HG03575 (cell line): Measurements from ENCODE around the gene MYOF.
"Not testable (repeated sequence)": the region's sequence is repeated elsewhere in the genome, so short reads cannot be mapped to it uniquely, and the experiment has no call there.

Experiments used
- ATAC-seq: cut with Tn5 transposase; IDR thresholded peaks from one replicate; pipeline ENCODE4 v1.9.1; 2021; ENCODE audit not compliant: unreplicated experiment, insufficient number of reproducible peaks, low FRiP score; ENCODE audit errors: extremely low read depth

Gene MYOF

DNA sequence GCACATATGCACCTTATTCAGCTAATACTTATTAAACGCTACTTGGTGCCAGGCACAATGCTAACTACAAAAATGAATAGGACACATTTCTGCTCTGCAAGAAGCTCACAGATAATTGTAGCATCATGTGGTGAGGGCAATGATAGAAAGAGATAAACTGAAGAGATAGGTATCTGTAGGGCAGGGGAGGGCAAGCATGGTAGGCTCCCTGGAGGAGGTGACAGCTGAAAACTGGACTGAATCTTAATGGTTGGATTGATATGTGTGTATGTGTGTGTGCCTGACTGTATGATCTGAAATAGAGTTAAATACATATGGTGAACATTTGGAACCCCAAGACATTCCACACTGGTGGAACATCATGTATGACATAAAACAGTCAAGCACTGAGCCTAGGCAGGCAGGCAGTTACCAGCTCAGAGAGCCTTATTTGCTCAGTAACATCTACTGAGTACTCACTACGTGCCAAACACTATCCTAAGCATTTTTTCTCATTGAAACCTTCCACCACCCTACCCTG is 9.5 kb upstream of the MYOF start:
- ATAC-seq: no peak

DNA sequence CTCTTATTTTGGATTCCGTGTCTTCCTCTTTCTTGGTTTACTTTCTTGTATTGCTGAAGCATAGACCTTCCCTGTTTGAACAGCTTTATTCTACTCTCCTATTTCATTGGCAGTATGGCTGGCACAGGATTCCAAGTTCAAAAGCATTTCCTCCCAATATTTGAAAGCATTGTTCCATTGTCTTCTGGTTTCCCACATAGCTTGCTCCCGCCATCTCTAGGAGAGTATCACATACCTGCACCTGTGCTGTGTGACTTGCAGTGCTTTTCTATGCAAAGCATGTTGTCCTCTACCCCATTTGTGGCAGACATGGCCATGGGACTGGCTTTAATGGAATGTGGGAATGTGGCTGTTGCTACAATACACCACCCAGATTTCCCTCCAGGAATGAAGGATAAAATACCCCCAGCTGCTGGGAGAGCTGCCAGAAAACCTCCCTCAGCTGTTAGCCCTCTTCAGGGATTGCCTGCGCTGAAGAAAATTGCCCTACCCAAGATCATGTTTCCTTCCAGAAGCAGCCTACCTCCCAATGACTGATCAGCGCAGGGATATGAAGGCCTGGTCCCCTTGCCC is 6.9 kb upstream of the MYOF start:
- ATAC-seq: no peak

DNA sequence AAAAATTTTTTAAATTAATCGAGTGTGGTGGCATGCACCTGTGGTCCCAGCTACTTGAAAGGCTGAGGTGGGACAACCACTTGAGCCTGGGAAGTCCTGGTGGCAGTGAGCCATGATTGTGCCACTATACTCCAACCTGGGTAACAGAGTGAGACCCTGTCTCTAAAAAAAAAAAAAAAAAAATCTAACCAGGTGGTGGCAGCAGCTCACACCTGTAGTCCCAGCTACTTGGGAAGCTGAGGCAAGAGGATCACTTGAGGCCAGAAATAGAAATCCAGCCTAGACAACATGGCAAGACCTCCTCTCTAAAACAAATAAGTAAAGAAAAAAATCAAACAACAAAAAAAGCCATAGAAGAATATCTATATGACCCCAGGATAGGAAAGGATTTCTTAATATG is 3.6 kb upstream of the MYOF start:
- no peak for ATAC-seq

DNA sequence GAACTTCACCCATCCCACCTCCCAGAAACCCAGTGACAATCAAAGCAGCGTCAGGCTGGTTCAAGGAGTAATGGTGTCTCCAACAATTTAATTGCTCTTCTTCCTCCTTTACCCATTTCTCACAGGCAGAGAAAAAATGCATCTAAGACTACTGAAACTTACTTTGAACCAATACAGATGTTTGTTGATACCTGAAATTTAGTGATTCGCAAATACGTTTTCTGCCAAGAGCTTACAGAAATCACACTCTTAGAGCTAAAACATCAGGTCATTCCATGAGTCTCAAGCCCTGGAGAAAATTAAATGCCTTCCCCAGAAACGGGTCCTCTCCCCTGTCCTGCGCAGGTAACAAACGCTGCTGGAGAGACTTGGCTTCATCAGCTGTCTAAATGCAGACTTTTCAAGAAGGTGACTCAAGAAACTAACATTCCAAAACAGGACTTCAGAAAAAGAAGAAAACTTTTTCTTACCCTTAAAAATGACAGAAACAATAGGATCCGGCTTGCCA is 443 bp downstream of the MYOF start:
- ATAC-seq: no peak

DNA sequence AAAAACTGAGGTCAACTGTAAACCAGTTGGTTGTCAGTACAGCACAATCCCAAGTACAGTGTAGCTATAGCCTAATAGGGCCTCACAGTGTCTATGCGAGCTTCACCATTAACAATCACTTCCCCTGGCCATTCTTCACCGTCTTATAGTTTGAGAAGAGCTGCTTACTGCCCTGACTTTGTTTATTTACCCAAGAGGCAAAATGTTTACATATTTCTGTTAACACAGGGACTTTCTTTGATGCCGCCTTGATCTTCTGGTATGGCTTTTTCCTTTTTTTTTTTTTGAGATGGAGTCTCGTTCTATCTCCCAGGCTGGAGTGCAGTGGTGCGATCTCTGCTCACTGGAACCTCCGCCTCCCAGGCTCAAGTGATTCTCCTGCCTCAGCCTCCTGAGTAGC is 3.3 kb downstream of the MYOF start:
- no peak for ATAC-seq

DNA sequence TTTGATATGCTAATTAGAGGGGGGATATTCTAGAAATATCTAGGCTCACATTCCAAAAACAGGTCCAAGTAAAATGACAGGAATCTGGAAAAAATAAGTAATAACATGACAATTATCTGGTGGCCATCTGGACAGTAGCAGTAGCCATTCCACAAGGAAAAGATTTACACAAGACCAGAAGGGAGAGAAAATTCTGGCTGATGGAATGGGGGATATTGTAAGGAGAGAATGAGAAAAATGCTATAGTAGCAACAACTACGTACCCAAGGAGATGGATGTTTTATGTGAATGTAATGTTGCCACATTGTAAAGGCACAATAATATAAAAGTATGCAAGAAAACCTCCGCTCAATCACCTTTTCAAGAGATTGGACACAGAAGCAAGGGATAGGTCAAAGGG is 5.4 kb downstream of the MYOF start:
- ATAC-seq: no peak

DNA sequence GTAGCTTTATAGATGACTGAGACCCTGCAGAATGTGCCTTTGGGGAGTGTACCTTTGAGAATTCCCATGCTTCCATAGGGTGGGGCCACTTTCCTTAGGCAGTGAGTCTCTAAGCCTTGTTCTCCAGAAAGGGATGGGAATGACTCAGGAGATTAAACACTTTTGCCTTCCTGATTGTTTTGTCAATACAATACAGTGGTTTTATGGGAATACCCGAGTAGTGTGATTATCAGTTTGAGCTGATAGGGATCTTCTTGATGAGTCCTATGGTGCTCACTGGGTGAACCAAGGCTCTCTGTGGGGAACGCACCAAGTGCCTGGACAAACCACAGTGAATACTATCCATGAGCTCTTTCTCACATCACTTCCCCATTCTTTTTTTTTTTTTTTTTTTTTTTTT is 6.3 kb downstream of the MYOF start:
- no peak for ATAC-seq

DNA sequence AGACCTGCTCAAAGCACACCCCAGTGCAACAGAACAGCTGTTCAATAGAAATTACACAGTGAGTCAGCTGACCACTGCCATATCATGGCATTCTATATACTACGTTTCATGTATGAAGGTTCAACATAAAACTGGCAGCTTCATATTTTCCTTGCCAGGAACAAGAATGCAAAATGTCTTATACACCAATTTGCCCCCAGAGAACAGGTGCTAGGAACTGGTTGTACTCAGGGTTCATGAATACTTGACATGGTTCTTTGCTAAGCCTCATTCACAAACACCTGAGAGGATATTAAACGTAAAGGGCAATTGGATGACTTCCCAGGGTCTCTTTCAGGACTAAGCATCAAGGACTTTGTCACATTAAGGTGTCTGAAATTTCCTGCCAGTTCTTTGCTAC is 6.9 kb downstream of the MYOF start:
- no peak for ATAC-seq

DNA sequence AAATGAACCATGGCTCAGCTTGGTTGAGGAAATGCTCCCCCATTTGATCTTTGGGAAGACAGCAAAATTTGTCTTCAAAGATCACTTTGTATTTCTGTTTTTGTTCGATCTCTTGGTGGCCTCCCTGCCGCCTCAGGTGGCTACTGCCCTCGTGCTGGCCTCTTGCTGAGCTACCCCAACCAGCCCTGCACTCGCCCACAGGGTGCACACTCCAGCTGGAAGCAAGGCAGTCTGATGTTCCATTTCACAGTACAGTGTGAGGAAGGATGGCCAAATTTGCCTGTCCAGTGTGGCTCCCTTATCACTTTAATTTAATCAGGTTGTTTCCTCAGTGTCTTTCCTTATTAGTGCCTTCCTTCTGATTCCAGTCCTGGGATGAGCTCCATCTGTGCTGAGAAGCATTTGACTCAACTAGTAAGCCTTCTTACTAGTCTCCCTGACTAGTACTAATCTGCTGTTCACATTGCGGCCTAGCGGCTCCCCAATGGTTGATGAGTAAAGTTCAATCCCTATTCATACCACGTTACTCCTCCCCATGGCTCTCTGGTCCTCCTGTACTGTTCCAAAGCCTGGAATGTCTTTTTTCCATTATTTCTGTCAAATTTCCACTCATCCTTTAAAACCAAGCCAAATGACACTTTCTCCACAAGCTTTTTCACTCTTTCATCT is 8.2 kb downstream of the MYOF start:
- ATAC-seq: no peak

DNA sequence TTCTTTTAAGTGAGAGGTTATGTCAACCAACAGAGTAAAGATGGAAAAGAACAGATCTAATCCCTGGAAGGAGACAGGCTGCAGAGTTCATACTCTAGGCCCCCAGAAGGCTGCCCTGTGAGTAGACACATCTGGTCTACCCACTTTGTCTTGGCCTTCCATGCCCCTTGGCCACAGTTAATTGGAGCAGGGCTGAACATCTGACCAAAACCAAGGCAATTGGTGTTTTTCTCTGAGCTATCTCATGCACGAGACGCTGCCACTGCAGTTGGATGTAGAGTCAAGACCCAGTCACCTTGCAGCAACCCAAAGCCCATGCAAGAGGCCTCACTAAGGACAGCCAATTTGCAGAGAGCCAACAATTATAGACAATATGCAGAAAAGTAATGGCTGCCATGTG is 9.0 kb downstream of the MYOF start:
- ATAC-seq: no peak

DNA sequence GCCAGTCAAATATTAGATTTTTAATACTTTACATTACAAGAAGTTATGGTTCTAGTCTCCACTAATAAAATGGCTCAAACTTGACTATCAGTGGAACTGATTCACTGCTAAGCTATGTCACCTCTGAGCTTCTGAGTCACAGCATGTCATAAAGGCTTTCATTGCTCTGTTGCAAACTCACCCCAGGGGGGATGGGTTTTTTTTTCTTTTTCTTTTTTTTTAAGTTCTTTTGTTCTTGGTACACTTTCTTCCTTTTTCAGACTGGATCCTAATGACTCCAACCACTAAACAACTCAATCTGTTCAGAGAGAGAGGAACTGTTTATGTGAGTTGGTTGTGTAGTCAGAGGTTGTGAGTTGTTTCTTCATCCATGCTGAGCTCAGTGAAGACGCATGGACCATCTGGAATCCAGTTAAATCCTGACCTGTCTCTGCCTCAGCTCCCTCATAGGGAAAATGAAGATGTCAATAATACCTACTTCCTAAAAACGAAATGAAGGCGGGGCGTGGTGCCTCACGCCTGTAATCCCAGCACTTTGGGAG is 11.0 kb downstream of the MYOF start:
- ATAC-seq: no peak

DNA sequence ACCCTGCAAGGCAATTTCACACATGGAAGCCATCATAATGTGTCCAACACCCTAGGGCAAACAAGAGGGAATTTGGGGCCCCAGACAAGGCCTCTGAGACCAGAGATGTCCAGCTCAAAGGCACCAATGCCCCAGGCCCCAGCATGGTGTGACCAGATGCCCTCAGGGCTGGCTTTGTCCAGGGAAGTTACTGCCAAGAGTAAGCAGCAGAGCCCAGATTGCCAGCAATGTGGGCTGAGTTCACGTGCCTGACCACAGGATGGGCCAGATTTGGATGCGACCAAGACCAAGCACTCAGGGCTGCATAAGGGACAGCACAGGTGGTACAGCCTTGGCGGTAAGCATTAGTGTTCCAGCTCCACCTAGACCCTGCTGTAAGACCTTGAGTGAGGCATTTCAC is 12.7 kb downstream of the MYOF start:
- ATAC-seq: no peak

DNA sequence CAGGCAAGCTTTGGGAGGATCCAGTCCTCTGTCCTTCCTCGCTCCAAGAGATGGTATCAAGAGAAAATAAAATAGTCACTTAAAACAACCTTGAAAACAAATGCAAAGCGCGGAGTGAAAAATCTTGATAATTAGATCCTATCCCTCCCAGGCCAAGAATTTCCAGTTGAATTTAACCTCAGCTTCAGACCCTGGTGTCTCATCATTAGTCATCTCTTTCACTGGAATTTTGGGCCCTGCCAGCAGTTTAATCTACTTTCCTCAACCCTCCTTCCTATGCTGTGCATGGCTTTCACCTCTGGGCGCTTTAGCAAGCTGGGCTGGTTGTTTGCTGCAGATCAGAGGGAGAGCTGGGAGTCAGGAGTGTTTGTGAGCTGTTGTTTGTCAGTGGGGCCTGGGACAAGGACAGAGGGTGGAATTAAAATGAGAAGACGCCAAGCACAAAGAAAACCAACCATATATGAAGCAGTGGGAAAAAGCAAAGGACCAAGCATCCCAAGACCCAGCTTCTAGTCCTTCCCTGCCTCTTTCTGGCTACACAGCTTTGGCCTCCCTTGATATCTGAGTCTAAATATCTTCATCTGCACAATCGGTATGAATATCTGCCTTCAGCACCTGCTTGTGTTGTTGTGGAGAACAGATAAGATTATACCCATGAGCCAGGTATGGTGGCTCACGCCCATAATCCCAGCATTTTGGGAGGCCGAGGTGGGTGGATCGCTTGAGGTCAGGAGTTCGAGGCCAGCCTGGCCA is 13.5 kb downstream of the MYOF start:
- no peak for ATAC-seq

DNA sequence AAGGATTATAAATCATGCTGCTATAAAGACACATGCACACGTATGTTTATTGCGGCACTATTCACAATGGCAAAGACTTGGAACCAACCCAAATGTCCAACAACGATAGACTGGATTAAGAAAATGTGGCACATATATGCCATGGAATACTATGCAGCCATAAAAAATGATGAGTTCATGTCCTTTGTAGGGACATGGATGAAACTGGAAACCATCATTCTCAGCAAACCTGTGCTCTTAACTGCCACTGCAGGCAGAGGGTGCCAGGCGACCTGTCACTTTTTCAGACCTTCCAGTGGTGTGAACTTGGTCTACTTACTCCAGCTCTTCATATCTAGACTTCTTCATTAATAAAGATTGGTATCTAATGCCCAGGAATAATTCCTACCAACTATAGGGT is 14.5 kb downstream of the MYOF start:
- ATAC-seq: not testable (repeated sequence)

DNA sequence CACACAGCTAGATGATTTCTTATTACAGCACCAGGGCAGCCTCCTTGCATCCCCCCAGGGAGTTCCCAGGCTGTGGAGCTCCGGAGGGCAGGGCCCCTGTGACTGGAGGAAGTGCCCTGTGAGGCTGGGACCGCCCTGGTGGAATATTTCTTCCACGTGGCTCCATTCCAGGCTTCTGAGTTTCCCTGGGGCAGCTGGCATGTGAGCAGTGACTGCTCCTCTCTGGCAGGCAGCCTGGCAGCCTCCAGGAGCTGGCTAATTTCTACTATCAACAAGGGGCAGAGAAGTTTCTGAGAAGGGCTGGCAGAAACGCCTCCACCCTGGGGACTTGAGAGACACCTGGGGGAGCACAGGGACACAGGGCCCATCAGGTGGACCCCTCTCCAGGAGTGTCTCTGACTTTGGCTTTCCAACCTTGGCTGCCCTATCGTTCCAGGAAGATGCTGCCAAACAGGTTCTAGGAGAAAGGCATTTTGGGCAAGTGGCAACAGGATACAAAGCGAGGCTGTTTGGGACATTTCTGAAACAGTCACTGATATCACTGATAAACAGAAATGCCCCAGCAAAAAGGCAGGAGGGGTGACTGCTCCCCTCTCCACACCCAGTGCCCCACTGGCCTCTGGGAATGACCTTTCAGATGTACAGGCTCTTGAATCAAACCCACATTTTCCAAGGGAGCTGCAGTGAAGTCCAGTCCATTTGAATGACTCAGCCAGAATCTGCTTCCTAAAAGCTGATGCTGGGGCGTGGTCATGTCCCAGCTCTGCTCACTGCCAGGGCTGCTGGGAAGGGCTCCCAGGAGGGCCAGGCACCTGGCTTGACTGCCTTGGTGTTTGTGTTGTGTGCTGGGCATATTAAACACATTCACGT is 16.1 kb downstream of the MYOF start:
- no peak for ATAC-seq

DNA sequence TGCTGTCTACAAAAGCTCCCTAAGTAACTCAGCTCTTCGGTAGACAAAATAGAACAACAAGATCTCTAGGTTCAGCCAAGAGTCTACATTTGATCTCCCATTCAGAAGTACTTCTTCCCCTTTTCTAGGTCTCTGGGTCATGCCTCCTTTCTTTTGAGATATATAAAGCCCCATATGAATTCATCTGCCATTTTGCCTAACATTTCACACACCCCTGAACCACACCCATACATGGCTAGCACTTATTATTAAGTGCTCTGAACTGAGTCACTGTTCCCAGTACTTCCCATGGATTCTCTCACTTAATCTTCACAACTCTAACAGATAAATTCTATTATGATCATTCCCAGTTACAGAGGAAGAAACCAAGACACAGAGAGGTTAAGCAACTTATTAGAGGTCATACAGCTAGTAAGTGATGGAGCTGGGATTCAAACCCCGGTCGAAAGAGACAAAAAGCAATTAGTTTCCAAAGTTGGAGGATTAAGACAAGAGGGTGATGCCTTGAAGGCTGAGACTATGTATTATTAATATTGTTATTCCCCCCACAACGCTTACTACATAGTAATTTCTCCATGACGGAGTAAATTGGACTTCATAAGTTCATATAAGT is 17.3 kb downstream of the MYOF start:
- no peak for ATAC-seq

DNA sequence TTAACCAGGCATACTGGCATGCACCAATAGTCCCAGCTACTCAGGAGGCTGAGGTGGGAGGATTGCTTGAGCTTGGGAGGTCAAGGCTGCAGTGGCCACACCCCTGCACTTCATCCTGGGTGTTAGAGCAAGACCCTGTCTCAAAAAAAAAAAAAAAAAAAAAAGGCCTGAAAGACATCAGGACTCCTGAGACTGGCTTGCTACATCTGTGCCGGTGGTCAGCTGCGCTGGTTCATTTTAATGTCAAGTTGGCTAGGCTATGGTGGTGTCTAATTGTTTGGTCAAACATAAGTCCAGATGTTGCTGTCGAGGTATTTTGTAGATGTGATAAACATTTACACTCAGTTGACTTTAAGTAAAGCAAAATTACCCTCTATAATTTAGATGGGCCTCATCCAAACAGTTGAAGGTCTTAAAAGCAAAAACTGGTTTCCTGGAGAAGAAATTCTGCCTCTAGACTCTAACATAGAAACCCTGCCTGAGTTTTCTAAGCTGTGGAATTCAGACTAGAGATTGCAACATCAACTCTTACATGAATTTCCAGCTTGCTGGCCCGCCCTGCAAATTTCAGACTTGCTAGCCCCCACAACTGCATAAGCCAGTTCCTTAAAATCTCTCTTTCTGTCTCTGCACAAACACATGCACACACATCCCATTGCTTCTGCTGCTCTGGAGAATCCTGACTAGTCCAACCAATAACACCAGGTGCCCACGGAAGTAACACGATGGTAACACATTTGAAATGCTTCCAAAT is 18.2 kb downstream of the MYOF start:
- no peak for ATAC-seq

DNA sequence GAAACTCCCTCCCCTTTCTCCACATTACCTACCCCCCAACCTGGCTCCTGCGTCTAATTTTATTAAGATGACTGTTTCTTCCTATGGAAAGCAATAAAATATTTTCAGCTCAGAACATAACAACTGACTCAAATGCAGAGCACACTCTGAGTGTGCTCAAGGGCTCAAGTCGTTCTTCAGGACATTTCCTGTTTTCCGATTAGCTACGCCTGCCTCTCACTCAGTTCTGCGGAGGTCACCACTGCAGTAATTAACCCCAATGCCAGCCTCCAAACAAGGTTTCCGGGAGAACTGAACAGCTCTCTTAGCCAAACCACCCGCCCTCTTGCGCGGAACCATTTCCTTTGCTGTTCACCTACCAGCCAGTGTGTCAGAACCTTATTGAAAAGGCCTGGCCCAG is 19.3 kb downstream of the MYOF start:
- ATAC-seq: no peak
